ENCODE measurements around the gene CLIC6.

CLIC6 gene

GRCh38 chr21:34668803-34669148 lies at the start of gene CLIC6:
Gene CLIC6, plus strand, starts transcription at chr21:34668994. Its CDS starts 395 bp downstream, at chr21:34669389.
- no peak for DNase-seq (ENCODE audit: low read depth in 2 of 2)

GRCh38 chr21:34619841-34620665 lies 48.7 kb upstream of the CLIC6 start:
- DNase-seq (ENCODE audit: low read depth in 2 of 2), result no peak

- DNase-seq (ENCODE audit: low read depth in 2 of 2), result no peak
Measured at GRCh38 chr21:34621434-34622350, 47.1 kb upstream of the CLIC6 start.

- DNase-seq (ENCODE audit: low read depth in 2 of 2), result no peak
Measured at GRCh38 chr21:34623516-34623915, 45.3 kb upstream of the CLIC6 start.

DNA sequence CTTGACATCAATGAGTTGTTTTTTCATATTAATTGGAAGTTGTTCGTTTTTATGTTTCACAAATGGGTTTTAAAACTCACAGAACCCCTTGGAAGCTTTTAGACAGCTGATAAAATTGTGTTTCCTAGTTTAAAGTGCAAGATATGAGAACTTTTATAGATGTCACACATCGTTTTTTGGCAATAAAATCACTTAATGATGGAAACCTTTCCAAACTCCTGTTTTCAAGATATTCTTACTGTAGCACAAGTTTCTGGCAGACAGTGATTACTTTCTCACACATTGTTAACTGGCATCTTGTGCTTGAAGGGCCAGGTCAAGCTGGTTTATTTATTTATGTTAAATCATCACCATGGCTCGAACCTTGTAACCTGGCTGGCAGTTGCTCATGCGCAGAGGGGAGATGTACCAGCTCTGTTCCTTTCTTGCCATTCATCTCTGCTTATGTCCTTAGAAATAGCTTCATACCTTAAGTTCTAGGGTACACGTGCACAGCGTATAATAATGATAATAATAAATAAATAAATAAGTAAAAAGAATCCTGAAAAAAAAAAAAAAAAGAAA lies 43.7 kb upstream of the CLIC6 start:
- no peak for DNase-seq (ENCODE audit: low read depth in 2 of 2)

- no peak for DNase-seq (ENCODE audit: low read depth in 2 of 2)
Measured at GRCh38 chr21:34626131-34626530, 42.7 kb upstream of the CLIC6 start.

GRCh38 chr21:34630536-34631143 lies 38.2 kb upstream of the CLIC6 start:
- no peak for DNase-seq (ENCODE audit: low read depth in 2 of 2)

- no peak for DNase-seq (ENCODE audit: low read depth in 2 of 2)
Measured at GRCh38 chr21:34632498-34632897, 36.3 kb upstream of the CLIC6 start.

- DNase-seq (ENCODE audit: low read depth in 2 of 2), result no peak
Measured at GRCh38 chr21:34635307-34635706, 33.5 kb upstream of the CLIC6 start.

- no peak for DNase-seq (ENCODE audit: low read depth in 2 of 2)
Measured at GRCh38 chr21:34636961-34637360, 31.8 kb upstream of the CLIC6 start.

GRCh38 chr21:34639250-34639649 lies 29.5 kb upstream of the CLIC6 start:
- no peak for DNase-seq (ENCODE audit: low read depth in 2 of 2)

- DNase-seq (ENCODE audit: low read depth in 2 of 2), result peak in 1 of 2 donors; percentile 12
Measured at GRCh38 chr21:34639882-34640788, 28.7 kb upstream of the CLIC6 start.

- no peak for DNase-seq (ENCODE audit: low read depth in 2 of 2)
Measured at GRCh38 chr21:34640858-34641257, 27.9 kb upstream of the CLIC6 start.

DNA sequence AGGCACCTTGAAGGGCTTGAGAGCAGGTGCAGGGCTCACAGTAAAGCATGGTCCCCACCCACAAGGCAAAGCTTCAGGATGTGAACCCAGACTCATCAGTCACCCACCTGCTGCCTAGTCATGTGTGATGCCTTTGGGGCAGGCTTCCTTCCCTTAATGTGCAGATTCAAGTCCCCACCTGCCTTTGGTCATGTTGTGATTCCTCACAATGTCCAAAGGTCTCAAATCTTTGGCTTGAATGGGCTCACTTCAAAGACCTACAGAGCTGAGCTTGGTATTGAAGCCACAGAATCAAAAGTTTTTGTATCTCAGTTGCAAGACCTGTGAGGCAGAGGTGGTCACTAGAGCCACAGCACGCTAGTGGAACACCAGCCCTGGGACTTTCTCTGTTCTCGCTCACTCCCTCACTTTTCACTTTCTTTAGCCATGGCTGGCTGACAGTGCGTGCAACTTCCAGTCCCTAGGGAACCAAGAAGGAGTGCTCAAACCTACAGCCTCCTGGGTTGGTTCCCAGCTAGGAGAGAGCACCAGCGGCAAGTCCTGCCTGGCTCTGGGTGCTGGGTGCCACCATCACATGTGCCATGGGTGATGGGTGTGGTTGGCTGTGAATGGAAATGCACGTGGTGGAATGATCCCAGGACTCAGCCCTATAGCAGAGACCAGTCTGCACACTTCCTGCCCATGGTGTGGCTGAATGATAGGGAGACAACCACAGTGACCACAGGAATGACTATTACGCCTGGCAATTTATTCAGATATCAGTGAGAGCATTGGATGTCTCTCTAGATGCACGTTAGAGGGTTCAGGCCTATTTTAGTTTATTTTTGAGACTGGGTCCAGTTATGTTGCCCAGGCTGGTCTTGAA lies 26.4 kb upstream of the CLIC6 start:
- DNase-seq (ENCODE audit: low read depth in 2 of 2), result no peak

DNA sequence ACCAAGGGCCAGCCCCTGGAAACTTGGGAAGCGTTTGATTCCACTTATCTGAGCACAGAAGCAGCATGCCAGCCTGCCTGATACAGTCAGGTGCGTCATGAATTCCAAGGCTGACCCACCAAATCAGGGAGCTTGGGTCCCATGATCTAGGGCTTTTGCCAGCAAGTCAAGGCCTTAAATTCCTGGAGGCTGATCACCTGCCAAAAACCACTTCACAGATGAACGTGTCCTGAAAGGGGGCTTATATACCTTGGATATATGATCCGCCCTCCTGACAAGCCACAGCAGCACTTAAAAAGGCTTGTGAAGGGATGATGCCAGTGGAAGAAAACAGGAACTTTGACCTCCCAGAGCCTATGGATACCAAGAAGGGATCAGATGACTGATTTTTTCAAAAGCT lies 24.0 kb upstream of the CLIC6 start:
- no peak for DNase-seq (ENCODE audit: low read depth in 2 of 2)

DNA sequence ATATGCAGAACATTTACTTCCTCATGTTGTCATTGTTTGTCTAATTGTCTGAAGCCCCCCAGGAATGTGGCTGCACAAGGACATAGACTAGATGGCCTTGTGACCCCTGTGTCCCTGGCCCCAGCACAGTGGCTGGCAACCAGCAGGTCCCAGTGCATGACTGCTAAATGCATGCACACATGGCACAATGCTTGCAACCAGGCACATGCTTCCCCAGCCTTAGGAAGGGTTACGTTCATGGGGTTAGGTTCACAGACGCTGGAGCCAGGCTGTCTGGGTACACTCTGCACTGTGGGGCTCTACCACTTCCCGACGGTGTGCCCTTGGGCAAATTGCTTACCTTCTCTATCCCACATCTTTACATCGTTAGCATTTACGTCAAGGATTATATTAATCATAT lies 21.2 kb upstream of the CLIC6 start:
- DNase-seq (ENCODE audit: low read depth in 2 of 2), result no peak

GRCh38 chr21:34648739-34649297 lies 20.0 kb upstream of the CLIC6 start:
- no peak for DNase-seq (ENCODE audit: low read depth in 2 of 2)

- no peak for DNase-seq (ENCODE audit: low read depth in 2 of 2)
Measured at GRCh38 chr21:34649400-34649799, 19.4 kb upstream of the CLIC6 start.

GRCh38 chr21:34650861-34651431 lies 17.8 kb upstream of the CLIC6 start:
- DNase-seq (ENCODE audit: low read depth in 2 of 2), result no peak
